ENCODE measurements around the gene STOX2. TPM values are rescaled to one million over a fixed set of nuclear protein-coding genes. Genes with fewer than 3 reads are reported as not detected.
A peak's percentile ranks its signal among the peaks of the same experiment; 100 is the strongest.

The STOX2 gene
- total RNA-seq, 2 experiments from 2014 or later = not detected

GRCh38 chr4:183960962-183961541 lies 55.9 kb downstream of the STOX2 start:
- Mint-ChIP-seq H3K4me3 (no peak overlapping the region), H3K27me3 (peaks cover 11% of the 10 kb centered on the region), H3K36me3 (ENCODE audit: low read depth) (no peaks in the 10 kb centered on the region), H3K27ac (no peak overlapping the region), H3K4me1 (ENCODE audit: low read depth) (no peaks in the 10 kb centered on the region), H3K9me3 (no peaks in the 10 kb centered on the region)
- no peak for TF ChIP-seq CTCF (IDR thresholded peaks at IDR 0.05)
- ChIA-PET POLR2A (no interaction called here), CTCF (interaction anchor here (2.0 kb wide), 1 partner anchor 15 kb away, joined by 5 read pairs; no protein-coding TSS in a partner anchor)
- ATAC-seq (no peak), DNase-seq (no peak)
- intact Hi-C loops (cut with micrococcal nuclease) = no loop called here

GRCh38 chr4:183961795-183962194 lies 56.7 kb downstream of the STOX2 start:
- intact Hi-C loops (cut with micrococcal nuclease) = no loop called here
- Mint-ChIP-seq H3K9me3 (no peaks in the 10 kb centered on the region), H3K4me3 (no peak overlapping the region), H3K27me3 (peaks cover 15% of the 10 kb centered on the region), H3K36me3 (ENCODE audit: low read depth) (no peaks in the 10 kb centered on the region), H3K27ac (no peak overlapping the region), H3K4me1 (ENCODE audit: low read depth) (no peaks in the 10 kb centered on the region)
- no peak for TF ChIP-seq CTCF (IDR thresholded peaks at IDR 0.05)
- ATAC-seq = no peak
- ChIA-PET CTCF (no interaction called here), POLR2A (no interaction called here)
- DNase-seq = no peak

GRCh38 chr4:183962419-183962818 lies 57.3 kb downstream of the STOX2 start:
- Mint-ChIP-seq H3K4me1 (ENCODE audit: low read depth) (no peaks in the 10 kb centered on the region), H3K36me3 (ENCODE audit: low read depth) (no peaks in the 10 kb centered on the region), H3K27me3 (peaks cover 17% of the 10 kb centered on the region), H3K4me3 (no peak overlapping the region), H3K27ac (no peak overlapping the region), H3K9me3 (no peaks in the 10 kb centered on the region)
- intact Hi-C loops (cut with micrococcal nuclease) = no loop called here
- no peak for TF ChIP-seq CTCF (IDR thresholded peaks at IDR 0.05)
- ChIA-PET CTCF (no interaction called here), POLR2A (no interaction called here)
- ATAC-seq = no peak
- DNase-seq = no peak

GRCh38 chr4:183966371-183966770 lies 61.3 kb downstream of the STOX2 start:
- no peak for TF ChIP-seq CTCF (IDR thresholded peaks at IDR 0.05)
- H3K9me3 Mint-ChIP-seq = no peaks in the 10 kb centered on the region
- H3K36me3 Mint-ChIP-seq (ENCODE audit: low read depth) = no peaks in the 10 kb centered on the region
- intact Hi-C loops (cut with micrococcal nuclease) = no loop called here
- ChIA-PET POLR2A (interaction anchor here (0.7 kb wide), 1 partner anchor 210 kb away, joined by 3 read pairs; no protein-coding TSS in a partner anchor), CTCF (interaction anchor here (0.9 kb wide), 1 partner anchor 10 kb away, joined by 3 read pairs; no protein-coding TSS in a partner anchor)
- peak; percentile 19 for DNase-seq
- H3K4me1 Mint-ChIP-seq (ENCODE audit: low read depth) = no peaks in the 10 kb centered on the region
- no peak overlapping the region for H3K4me3 Mint-ChIP-seq
- ATAC-seq = no peak
- H3K27ac Mint-ChIP-seq = no peak overlapping the region
- H3K27me3 Mint-ChIP-seq = peaks cover 19% of the 10 kb centered on the region

GRCh38 chr4:183967266-183967665 lies 62.2 kb downstream of the STOX2 start:
- intact Hi-C loops (cut with micrococcal nuclease) = no loop called here
- POLR2A ChIA-PET = no interaction called here
- TF ChIP-seq CTCF (IDR thresholded peaks at IDR 0.05) = no peak
- Mint-ChIP-seq H3K27ac (no peak overlapping the region), H3K9me3 (no peaks in the 10 kb centered on the region), H3K36me3 (ENCODE audit: low read depth) (no peaks in the 10 kb centered on the region), H3K27me3 (peaks cover 19% of the 10 kb centered on the region), H3K4me1 (ENCODE audit: low read depth) (no peaks in the 10 kb centered on the region), H3K4me3 (no peak overlapping the region)
- ATAC-seq = no peak
- CTCF ChIA-PET = no interaction called here
- no peak for DNase-seq

All from activated CD8-positive, alpha-beta T cell treated with anti-CD3 and anti-CD28 coated beads for 36 hours (primary cell).